Measurements from ENCODE around the gene GYPC.

The GYPC gene, protein sequence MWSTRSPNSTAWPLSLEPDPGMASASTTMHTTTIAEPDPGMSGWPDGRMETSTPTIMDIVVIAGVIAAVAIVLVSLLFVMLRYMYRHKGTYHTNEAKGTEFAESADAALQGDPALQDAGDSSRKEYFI

DNA sequence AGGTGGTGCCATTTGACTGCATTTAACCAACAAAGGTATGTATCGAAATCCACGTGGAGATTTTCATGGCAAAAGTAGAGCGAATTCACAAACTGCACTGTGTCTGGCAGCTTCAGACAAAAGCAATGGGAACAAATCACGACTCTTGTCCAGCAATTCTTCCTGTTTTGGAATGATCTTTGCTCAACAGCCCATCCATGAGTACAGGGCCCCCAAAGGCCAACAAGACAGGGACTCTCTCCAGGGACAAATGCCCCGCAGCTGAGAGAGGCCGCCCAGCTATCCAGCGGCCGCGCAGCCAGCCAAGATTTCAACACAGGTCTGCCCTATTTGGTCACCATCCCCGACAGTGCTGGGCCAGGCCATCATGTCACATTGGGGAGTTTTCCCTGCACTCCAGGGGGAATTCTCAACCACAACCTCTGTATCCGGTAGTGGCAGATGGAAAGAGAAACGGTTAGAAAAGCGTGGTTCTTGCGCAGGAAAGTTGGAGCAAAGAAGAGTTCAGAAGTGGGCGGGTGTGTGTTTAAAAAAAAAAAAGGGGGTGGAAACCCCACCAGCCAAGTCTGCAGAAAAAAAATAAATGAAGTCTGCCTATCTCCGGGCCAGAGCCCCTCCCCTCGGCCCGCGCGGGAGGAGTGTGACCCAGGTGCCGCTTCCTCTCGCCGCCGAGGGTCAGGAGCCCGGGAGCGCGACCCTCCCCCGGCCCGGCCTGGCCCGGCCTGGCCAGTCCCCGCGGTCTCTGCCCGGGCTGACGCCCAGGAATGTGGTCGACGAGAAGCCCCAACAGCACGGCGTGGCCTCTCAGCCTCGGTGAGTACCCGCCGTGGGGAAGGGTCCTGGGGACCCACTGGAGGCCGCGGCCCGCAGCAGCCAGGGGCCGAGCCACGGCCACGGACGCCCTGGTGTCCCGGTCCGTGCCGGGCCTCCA, at the start of gene GYPC:
Gene GYPC (plus strand): TSS at position 659 of the 931 bp plus-strand sequence. CDS start 106 bp downstream, at position 765.
- ATAC-seq (replicated peaks; ENCODE audit: extremely low read depth, poor library complexity, severe bottlenecking) (no peak), DNase-seq (ENCODE audit: low spot score in 2 of 2) (no peak)
- Mint-ChIP-seq H3K4me1 (peaks cover 55% of the 10 kb centered on the region), H3K27ac (ENCODE audit: low read depth) (peak within 1 kb of the TSS; percentile 98), H3K27me3 (no peaks in the 10 kb centered on the region), H3K9me3 (peaks cover 4% of the 10 kb centered on the region), H3K4me3 (peak within 1 kb of the TSS; percentile 96), H3K36me3 (ENCODE audit: insufficient read depth) (peaks cover 23% of the 10 kb centered on the region)

DNA sequence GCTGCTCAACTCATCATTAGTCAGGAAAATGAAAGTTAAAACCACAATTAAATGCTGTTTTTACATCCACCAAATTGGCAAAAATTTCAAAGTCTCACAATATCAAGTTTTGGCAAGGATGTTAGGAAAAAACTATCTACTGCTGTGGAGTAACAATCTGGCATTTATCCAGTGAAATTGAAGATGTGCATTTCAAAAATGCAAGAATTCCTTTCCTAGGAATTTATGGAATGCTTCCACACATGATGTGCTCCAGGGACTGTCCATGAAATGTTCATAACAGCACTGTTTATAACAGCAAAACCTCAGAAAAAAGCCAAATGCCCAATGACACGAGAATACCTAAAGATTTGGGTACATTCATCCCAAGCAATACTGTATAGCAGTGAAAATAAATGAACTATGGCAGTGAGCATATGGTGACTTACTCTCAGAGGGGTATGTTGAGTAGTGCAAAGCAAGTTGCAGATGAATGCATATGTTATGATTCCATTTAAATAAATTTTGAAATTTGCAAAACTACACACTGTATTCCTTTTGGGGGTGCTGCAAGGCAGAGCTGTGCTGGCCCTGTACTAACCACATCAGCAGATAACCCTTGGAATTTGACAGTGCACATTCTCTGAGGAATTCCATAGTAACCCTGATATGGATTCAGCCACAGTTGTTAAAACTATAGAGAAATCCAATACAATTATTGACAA, 41.3 kb upstream of the GYPC start:
- H3K27ac Mint-ChIP-seq (ENCODE audit: low read depth), result no peak overlapping the region
- DNase-seq (ENCODE audit: low spot score in 2 of 2) (no peak), ATAC-seq (replicated peaks; ENCODE audit: extremely low read depth, poor library complexity, severe bottlenecking) (no peak)
- no peaks in the 10 kb centered on the region for H3K4me1 Mint-ChIP-seq
- no peaks in the 10 kb centered on the region for H3K27me3 Mint-ChIP-seq
- H3K9me3 Mint-ChIP-seq, result no peaks in the 10 kb centered on the region
- H3K36me3 Mint-ChIP-seq (ENCODE audit: insufficient read depth), result no peaks in the 10 kb centered on the region
- no peak overlapping the region for H3K4me3 Mint-ChIP-seq

DNA sequence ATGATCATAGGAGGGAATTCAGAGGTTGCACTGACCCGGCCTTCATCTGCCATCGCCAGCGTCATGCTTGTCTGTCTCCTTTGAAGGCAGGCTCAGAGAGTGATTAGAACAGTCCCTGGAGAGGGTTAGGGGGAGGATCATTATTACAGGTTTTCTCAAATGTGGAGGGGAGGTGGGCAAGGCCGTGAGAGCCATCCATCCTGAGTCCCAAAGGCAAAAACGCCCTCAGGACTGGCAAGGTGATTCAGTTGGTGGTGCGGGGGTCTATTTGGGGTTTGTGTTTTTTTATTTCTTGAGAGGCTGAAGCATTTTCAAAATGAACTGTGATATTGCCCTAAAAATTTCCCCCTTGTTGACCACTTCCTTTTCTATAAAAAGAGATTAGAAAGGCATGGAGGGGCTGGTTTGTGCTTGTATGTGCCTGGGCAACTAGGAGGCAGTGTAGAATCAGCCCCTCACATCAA, 39.3 kb upstream of the GYPC start:
- Mint-ChIP-seq H3K27me3 (peaks cover 12% of the 10 kb centered on the region), H3K27ac (ENCODE audit: low read depth) (no peak overlapping the region), H3K36me3 (ENCODE audit: insufficient read depth) (no peaks in the 10 kb centered on the region), H3K9me3 (no peaks in the 10 kb centered on the region), H3K4me1 (no peaks in the 10 kb centered on the region), H3K4me3 (no peak overlapping the region)
- DNase-seq (ENCODE audit: low spot score in 2 of 2), result no peak
- no peak for ATAC-seq (replicated peaks; ENCODE audit: extremely low read depth, poor library complexity, severe bottlenecking)

GRCh38 chr2:126620302-126620701, 35.7 kb upstream of the GYPC start:
- H3K4me3 Mint-ChIP-seq, result no peak overlapping the region
- no peak for DNase-seq (ENCODE audit: low spot score in 2 of 2)
- no peaks in the 10 kb centered on the region for H3K9me3 Mint-ChIP-seq
- H3K27ac Mint-ChIP-seq (ENCODE audit: low read depth), result no peak overlapping the region
- ATAC-seq (replicated peaks; ENCODE audit: extremely low read depth, poor library complexity, severe bottlenecking), result no peak
- no peaks in the 10 kb centered on the region for H3K4me1 Mint-ChIP-seq
- H3K36me3 Mint-ChIP-seq (ENCODE audit: insufficient read depth), result no peaks in the 10 kb centered on the region
- H3K27me3 Mint-ChIP-seq, result peaks cover 27% of the 10 kb centered on the region

- no peak for DNase-seq (ENCODE audit: low spot score in 2 of 2)
- no peak for ATAC-seq (replicated peaks; ENCODE audit: extremely low read depth, poor library complexity, severe bottlenecking)
- Mint-ChIP-seq H3K4me1 (no peaks in the 10 kb centered on the region), H3K27ac (ENCODE audit: low read depth) (no peak overlapping the region), H3K9me3 (no peaks in the 10 kb centered on the region), H3K4me3 (no peak overlapping the region), H3K27me3 (peaks cover 38% of the 10 kb centered on the region), H3K36me3 (ENCODE audit: insufficient read depth) (no peaks in the 10 kb centered on the region)
Measured at GRCh38 chr2:126623000-126623399, 33.0 kb upstream of the GYPC start.

- no peak for DNase-seq (ENCODE audit: low spot score in 2 of 2)
- Mint-ChIP-seq H3K9me3 (no peaks in the 10 kb centered on the region), H3K36me3 (ENCODE audit: insufficient read depth) (no peaks in the 10 kb centered on the region), H3K27ac (ENCODE audit: low read depth) (no peak overlapping the region), H3K4me3 (no peak overlapping the region), H3K4me1 (no peaks in the 10 kb centered on the region), H3K27me3 (peaks cover 42% of the 10 kb centered on the region)
- ATAC-seq (replicated peaks; ENCODE audit: extremely low read depth, poor library complexity, severe bottlenecking), result no peak
Measured at GRCh38 chr2:126627643-126628042, 28.3 kb upstream of the GYPC start.

GRCh38 chr2:126634273-126634861, 21.6 kb upstream of the GYPC start:
- Mint-ChIP-seq H3K4me3 (no peak overlapping the region), H3K27me3 (peaks cover 17% of the 10 kb centered on the region), H3K4me1 (peaks cover 5% of the 10 kb centered on the region), H3K27ac (ENCODE audit: low read depth) (no peak overlapping the region), H3K36me3 (ENCODE audit: insufficient read depth) (no peaks in the 10 kb centered on the region), H3K9me3 (no peaks in the 10 kb centered on the region)
- ATAC-seq (replicated peaks; ENCODE audit: extremely low read depth, poor library complexity, severe bottlenecking) (no peak), DNase-seq (ENCODE audit: low spot score in 2 of 2) (no peak)

DNA sequence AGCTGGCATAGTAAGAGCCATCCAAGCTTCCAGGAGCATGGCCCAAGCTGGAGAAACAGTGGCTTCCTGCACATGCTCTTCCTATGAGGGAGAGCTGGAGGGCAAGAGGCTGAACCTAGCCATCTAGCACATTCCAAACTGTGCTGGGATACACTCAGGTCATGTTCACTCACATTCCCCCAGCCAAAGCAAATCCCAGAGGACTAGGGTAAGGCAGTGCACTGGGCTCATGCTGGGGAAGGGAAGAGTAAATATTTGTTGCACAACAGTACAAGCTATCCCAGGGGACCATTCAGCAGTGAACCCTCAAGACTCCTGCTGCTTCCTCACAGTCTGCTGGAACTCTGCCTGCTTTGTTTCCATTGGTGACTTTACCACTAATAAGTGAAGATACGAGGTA, 20.7 kb upstream of the GYPC start:
- Mint-ChIP-seq H3K4me1 (peaks cover 5% of the 10 kb centered on the region), H3K4me3 (no peak overlapping the region), H3K27ac (ENCODE audit: low read depth) (no peak overlapping the region), H3K27me3 (peaks cover 15% of the 10 kb centered on the region), H3K9me3 (no peaks in the 10 kb centered on the region), H3K36me3 (ENCODE audit: insufficient read depth) (no peaks in the 10 kb centered on the region)
- ATAC-seq (replicated peaks; ENCODE audit: extremely low read depth, poor library complexity, severe bottlenecking) (no peak), DNase-seq (ENCODE audit: low spot score in 2 of 2) (no peak)

GRCh38 chr2:126635736-126636135, 20.2 kb upstream of the GYPC start:
- no peak overlapping the region for H3K27ac Mint-ChIP-seq (ENCODE audit: low read depth)
- H3K9me3 Mint-ChIP-seq, result no peaks in the 10 kb centered on the region
- ATAC-seq (replicated peaks; ENCODE audit: extremely low read depth, poor library complexity, severe bottlenecking), result no peak
- peaks cover 5% of the 10 kb centered on the region for H3K4me1 Mint-ChIP-seq
- DNase-seq (ENCODE audit: low spot score in 2 of 2), result no peak
- peaks cover 10% of the 10 kb centered on the region for H3K27me3 Mint-ChIP-seq
- no peak overlapping the region for H3K4me3 Mint-ChIP-seq
- H3K36me3 Mint-ChIP-seq (ENCODE audit: insufficient read depth), result no peaks in the 10 kb centered on the region

DNA sequence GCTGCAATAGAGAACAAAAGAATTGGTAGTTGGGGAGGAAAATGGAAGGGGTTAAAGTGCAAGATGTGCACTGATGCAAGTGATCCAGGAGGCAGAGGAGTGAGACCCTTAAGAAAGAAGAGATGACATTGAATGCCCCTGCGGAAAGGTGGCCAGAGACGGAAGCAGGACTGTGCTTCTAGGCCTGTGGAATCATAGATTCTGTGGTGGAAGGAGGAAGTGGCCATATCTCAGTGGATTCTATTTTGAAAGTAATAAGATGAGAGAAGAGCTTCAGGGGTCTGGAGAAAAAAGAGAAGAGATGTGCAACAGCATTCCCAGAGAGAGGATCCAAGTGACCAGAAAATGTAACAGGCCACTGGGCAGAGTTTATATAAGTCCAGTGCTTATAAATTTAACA, 18.6 kb upstream of the GYPC start:
- Mint-ChIP-seq H3K27me3 (no peaks in the 10 kb centered on the region), H3K4me1 (peaks cover 5% of the 10 kb centered on the region), H3K9me3 (no peaks in the 10 kb centered on the region), H3K36me3 (ENCODE audit: insufficient read depth) (no peaks in the 10 kb centered on the region), H3K27ac (ENCODE audit: low read depth) (no peak overlapping the region), H3K4me3 (no peak overlapping the region)
- ATAC-seq (replicated peaks; ENCODE audit: extremely low read depth, poor library complexity, severe bottlenecking) (no peak), DNase-seq (ENCODE audit: low spot score in 2 of 2) (no peak)

DNA sequence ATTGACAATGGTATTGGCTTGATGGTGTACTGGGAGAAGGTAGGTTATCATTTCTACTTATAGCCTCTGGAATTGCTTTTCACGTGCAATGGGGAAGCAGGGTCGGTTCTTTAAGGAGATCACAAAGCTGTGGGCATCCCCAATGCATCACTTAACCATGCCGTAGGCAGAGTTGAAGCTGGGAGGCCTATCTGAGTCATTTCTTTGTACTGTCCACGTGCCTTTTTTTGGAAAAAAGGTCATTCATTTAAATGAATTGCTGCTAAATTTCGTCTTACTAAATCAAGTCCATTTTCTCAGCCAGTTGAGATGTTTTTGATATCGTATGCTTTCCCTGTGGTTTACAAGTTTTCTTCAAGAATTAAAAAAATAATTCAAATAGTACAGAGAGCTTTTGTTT, 17.2 kb upstream of the GYPC start:
- Mint-ChIP-seq H3K27ac (ENCODE audit: low read depth) (no peak overlapping the region), H3K4me3 (no peak overlapping the region), H3K27me3 (no peaks in the 10 kb centered on the region), H3K4me1 (peaks cover 5% of the 10 kb centered on the region), H3K9me3 (no peaks in the 10 kb centered on the region), H3K36me3 (ENCODE audit: insufficient read depth) (no peaks in the 10 kb centered on the region)
- ATAC-seq (replicated peaks; ENCODE audit: extremely low read depth, poor library complexity, severe bottlenecking), result no peak
- no peak for DNase-seq (ENCODE audit: low spot score in 2 of 2)

- Mint-ChIP-seq H3K27ac (ENCODE audit: low read depth) (no peak overlapping the region), H3K4me3 (no peak overlapping the region), H3K36me3 (ENCODE audit: insufficient read depth) (no peaks in the 10 kb centered on the region), H3K4me1 (no peaks in the 10 kb centered on the region), H3K27me3 (no peaks in the 10 kb centered on the region), H3K9me3 (no peaks in the 10 kb centered on the region)
- no peak for ATAC-seq (replicated peaks; ENCODE audit: extremely low read depth, poor library complexity, severe bottlenecking)
- no peak for DNase-seq (ENCODE audit: low spot score in 2 of 2)
Measured at GRCh38 chr2:126639276-126639675, 16.7 kb upstream of the GYPC start.
